PC-3 (cell line): ENCODE results near the gene MC1R.

Source experiments
- EZH2 ChIP-seq: fragments of 300-600 bp; sonication (generic); IDR thresholded peaks from one replicate; pipeline ENCODE4 v1.6.1; 2017; ENCODE audit warnings: antibody characterized with exemption, mild to moderate bottlenecking, low read length; ENCODE audit not compliant: unreplicated experiment
- EZH2phosphoT487 ChIP-seq: fragments of 300-600 bp; sonication (generic); IDR thresholded peaks from 2 replicates; pipeline ENCODE4 v1.6.1; 2018; ENCODE audit warnings: mild to moderate bottlenecking, antibody characterized with exemption, low read length, borderline replicate concordance
- TF ChIP-seq, protein P1 (sequence below): fragments of 300-600 bp; sonication (generic); conservative IDR thresholded peaks from 2 replicates; pipeline ENCODE4 v1.5.1; 2017; ENCODE audit warnings: antibody characterized with exemption, low read depth, mild to moderate bottlenecking, low read length

DNA sequence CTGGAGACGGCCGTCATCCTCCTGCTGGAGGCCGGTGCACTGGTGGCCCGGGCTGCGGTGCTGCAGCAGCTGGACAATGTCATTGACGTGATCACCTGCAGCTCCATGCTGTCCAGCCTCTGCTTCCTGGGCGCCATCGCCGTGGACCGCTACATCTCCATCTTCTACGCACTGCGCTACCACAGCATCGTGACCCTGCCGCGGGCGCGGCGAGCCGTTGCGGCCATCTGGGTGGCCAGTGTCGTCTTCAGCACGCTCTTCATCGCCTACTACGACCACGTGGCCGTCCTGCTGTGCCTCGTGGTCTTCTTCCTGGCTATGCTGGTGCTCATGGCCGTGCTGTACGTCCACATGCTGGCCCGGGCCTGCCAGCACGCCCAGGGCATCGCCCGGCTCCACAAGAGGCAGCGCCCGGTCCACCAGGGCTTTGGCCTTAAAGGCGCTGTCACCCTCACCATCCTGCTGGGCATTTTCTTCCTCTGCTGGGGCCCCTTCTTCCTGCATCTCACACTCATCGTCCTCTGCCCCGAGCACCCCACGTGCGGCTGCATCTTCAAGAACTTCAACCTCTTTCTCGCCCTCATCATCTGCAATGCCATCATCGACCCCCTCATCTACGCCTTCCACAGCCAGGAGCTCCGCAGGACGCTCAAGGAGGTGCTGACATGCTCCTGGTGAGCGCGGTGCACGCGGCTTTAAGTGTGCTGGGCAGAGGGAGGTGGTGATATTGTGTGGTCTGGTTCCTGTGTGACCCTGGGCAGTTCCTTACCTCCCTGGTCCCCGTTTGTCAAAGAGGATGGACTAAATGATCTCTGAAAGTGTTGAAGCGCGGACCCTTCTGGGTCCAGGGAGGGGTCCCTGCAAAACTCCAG, 1.1 kb downstream of the MC1R start:
- no peak for TF ChIP-seq EZH2
- TF ChIP-seq, protein P1, sequence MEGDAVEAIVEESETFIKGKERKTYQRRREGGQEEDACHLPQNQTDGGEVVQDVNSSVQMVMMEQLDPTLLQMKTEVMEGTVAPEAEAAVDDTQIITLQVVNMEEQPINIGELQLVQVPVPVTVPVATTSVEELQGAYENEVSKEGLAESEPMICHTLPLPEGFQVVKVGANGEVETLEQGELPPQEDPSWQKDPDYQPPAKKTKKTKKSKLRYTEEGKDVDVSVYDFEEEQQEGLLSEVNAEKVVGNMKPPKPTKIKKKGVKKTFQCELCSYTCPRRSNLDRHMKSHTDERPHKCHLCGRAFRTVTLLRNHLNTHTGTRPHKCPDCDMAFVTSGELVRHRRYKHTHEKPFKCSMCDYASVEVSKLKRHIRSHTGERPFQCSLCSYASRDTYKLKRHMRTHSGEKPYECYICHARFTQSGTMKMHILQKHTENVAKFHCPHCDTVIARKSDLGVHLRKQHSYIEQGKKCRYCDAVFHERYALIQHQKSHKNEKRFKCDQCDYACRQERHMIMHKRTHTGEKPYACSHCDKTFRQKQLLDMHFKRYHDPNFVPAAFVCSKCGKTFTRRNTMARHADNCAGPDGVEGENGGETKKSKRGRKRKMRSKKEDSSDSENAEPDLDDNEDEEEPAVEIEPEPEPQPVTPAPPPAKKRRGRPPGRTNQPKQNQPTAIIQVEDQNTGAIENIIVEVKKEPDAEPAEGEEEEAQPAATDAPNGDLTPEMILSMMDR: no peak
- no peak for TF ChIP-seq EZH2phosphoT487
